Adrenal gland (tissue), 5 donors: ENCODE results near the gene BTN2A1.

Experiments
- POLR2A ChIP-seq, 2 donors: fragments of 450-650 bp; IDR thresholded peaks; one replicate each; pipeline ENCODE4 v1.6.1; 2017; ENCODE audit warnings: antibody characterized with exemption in 2 of 2, mild to moderate bottlenecking in 2 of 2, moderate library complexity in 1 of 2
- TF ChIP-seq, protein P1 (sequence below), 6 experiments: fragments of 450-650 bp in 4 of 6; fragments of 200-600 bp in 2 of 6; sonication (generic) in 1 of 6; IDR thresholded peaks; 1 replicate in 5 of 6; 2 replicates in 1 of 6; pipeline versions ENCODE4 v1.5.1 to v1.8.0; 2016 to 2021; ENCODE audit warnings: antibody characterized with exemption in 6 of 6, mild to moderate bottlenecking in 2 of 6, moderate library complexity in 1 of 6
- donor health status: DM: no; HTN: no; CAD: no.

DNA sequence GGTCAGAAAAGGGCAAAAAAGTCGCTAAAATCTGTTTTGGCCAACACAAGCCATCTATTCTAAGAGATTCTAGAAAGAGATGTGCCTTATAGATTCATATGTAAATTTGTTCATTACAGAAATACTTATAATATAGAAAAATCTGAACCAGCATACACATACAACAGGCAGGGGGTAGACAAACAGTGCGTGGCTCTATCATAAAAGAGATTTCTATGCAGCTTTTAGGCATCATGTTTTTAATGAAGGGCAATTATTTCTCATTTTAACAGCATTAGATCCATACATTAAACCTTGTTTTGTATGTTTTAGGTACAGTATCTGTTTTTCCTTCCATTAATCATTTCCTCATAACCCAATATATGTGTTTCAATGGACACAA lies 16.8 kb upstream of the BTN2A1 start:
- TF ChIP-seq, protein P1, sequence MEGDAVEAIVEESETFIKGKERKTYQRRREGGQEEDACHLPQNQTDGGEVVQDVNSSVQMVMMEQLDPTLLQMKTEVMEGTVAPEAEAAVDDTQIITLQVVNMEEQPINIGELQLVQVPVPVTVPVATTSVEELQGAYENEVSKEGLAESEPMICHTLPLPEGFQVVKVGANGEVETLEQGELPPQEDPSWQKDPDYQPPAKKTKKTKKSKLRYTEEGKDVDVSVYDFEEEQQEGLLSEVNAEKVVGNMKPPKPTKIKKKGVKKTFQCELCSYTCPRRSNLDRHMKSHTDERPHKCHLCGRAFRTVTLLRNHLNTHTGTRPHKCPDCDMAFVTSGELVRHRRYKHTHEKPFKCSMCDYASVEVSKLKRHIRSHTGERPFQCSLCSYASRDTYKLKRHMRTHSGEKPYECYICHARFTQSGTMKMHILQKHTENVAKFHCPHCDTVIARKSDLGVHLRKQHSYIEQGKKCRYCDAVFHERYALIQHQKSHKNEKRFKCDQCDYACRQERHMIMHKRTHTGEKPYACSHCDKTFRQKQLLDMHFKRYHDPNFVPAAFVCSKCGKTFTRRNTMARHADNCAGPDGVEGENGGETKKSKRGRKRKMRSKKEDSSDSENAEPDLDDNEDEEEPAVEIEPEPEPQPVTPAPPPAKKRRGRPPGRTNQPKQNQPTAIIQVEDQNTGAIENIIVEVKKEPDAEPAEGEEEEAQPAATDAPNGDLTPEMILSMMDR (IDR thresholded peaks at IDR 0.05): no peak
- no peak for TF ChIP-seq POLR2A (IDR thresholded peaks at IDR 0.05)
